H1 (cell line): ENCODE measurements around the gene PRMT9.

Experiments used
- POLR2A ChIP-seq, 2 experiments: IDR thresholded peaks; 1 replicate in 1 of 2; 2 replicates in 1 of 2; pipeline ENCODE4 v1.6.1; 2011; ENCODE audit warnings: low read depth in 2 of 2, low read length in 2 of 2, mild to moderate bottlenecking in 2 of 2; ENCODE audit errors: control extremely low read depth in 1 of 2
- POU5F1 ChIP-seq: IDR thresholded peaks from 2 replicates; pipeline ENCODE4 v1.6.1; 2011; ENCODE audit warnings: low read depth, mild to moderate bottlenecking, low read length, moderate library complexity
- SAP30 ChIP-seq: fragments of 300-600 bp; sonication (generic); IDR thresholded peaks from 2 replicates; pipeline ENCODE4 v1.7.1; 2012; ENCODE audit warnings: low read length, moderate library complexity, mild to moderate bottlenecking, inconsistent platforms; ENCODE audit not compliant: insufficient read depth, insufficient replicate concordance
- TF ChIP-seq, protein P1 (sequence below), 3 experiments: IDR thresholded peaks; 1 replicate in 2 of 3; 2 replicates in 1 of 3; pipeline versions ENCODE4 v1.5.1 to v1.6.1; 2011; ENCODE audit warnings: low read length in 3 of 3, mild to moderate bottlenecking in 3 of 3, inconsistent platforms in 2 of 3, low read depth in 1 of 3, moderate library complexity in 1 of 3; ENCODE audit not compliant: insufficient read depth in 1 of 3; ENCODE audit errors: control extremely low read depth in 1 of 3
- TF ChIP-seq, protein P2 (sequence below): IDR thresholded peaks from 2 replicates; pipeline ENCODE4 v1.6.1; 2011; ENCODE audit warnings: low read length, improper control_type of control experiment

DNA sequence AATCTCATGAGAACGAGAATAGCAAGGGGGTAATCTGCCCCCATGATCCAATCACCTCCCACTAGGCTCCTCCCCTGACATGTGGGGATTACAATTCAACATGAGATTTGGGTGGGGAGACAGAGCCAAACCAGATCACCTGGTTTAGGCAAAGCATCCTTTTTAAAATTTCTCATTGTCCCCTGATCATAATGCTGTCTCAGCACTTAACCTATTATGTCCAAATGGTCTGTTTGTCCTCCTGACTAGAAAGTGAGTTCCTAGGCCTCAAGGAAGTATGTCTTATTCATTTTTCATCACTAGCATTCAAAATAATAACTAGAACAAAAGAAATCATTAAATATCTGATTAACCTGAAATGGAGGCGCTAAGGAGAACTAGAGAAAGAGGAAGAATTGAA, 7.9 kb upstream of the PRMT9 start:
- TF ChIP-seq, protein P1, sequence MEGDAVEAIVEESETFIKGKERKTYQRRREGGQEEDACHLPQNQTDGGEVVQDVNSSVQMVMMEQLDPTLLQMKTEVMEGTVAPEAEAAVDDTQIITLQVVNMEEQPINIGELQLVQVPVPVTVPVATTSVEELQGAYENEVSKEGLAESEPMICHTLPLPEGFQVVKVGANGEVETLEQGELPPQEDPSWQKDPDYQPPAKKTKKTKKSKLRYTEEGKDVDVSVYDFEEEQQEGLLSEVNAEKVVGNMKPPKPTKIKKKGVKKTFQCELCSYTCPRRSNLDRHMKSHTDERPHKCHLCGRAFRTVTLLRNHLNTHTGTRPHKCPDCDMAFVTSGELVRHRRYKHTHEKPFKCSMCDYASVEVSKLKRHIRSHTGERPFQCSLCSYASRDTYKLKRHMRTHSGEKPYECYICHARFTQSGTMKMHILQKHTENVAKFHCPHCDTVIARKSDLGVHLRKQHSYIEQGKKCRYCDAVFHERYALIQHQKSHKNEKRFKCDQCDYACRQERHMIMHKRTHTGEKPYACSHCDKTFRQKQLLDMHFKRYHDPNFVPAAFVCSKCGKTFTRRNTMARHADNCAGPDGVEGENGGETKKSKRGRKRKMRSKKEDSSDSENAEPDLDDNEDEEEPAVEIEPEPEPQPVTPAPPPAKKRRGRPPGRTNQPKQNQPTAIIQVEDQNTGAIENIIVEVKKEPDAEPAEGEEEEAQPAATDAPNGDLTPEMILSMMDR (IDR thresholded peaks at IDR 0.05; ENCODE audit: control extremely low read depth in 1 of 3, insufficient read depth in 1 of 3, low read depth in 1 of 3, low read length in 3 of 3) = no peak
- TF ChIP-seq POU5F1 (no peak), POLR2A (IDR thresholded peaks at IDR 0.05; ENCODE audit: control extremely low read depth in 1 of 2, low read depth in 2 of 2, low read length in 2 of 2) (no peak), SAP30 (no peak)
- TF ChIP-seq, protein P2, sequence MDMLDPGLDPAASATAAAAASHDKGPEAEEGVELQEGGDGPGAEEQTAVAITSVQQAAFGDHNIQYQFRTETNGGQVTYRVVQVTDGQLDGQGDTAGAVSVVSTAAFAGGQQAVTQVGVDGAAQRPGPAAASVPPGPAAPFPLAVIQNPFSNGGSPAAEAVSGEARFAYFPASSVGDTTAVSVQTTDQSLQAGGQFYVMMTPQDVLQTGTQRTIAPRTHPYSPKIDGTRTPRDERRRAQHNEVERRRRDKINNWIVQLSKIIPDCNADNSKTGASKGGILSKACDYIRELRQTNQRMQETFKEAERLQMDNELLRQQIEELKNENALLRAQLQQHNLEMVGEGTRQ = no peak
